AG04449 (cell line): ENCODE data around the gene GINS2.

Experiments used
- CTCF ChIA-PET: fragments of 350-600 bp; formaldehyde crosslinking; extraction: SDS; loops from one replicate; lab custom pipeline; 2021; ENCODE audit warnings: antibody characterized with exemption; lab: Yijun Ruan, JAX
- POLR2A ChIA-PET: fragments of 400-600, 350-600 bp; formaldehyde crosslinking; extraction: SDS; loops from one replicate; lab custom pipeline; 2020; ENCODE audit warnings: antibody characterized with exemption, inconsistent platforms; lab: Yijun Ruan, JAX
- DNase-seq: peaks from one replicate; pipeline ENCODE4 v3.0.0-alpha.2; 2010; ENCODE audit warnings: low read depth, low spot score
- H3K4me3 ChIP-seq: 2 replicates; pipeline ENCODE4 v1.5.1; 2011; ENCODE audit warnings: low read depth, mild to moderate bottlenecking, control low read depth, low read length
- CTCF ChIP-seq: IDR thresholded peaks from one replicate; pipeline ENCODE4 v1.5.1; 2011; ENCODE audit warnings: mild to moderate bottlenecking, moderate library complexity, low read length, control low read depth, inconsistent platforms; ENCODE audit not compliant: insufficient read depth; ENCODE audit errors: missing control alignments

Gene GINS2

GRCh38 chr16:85724126-85724879 lies 35.5 kb upstream of the GINS2 start:
- H3K4me3 ChIP-seq, result no peak overlapping the region
- CTCF ChIA-PET, result interaction anchor here (0.8 to 2.8 kb wide), 4 partner anchors 7 to 471 kb away, joined by 3 to 32 read pairs (median 3); no protein-coding TSS in a partner anchor
- no peak for TF ChIP-seq CTCF
- no peak for DNase-seq
- POLR2A ChIA-PET, result no interaction called here

- DNase-seq, result no peak
- TF ChIP-seq CTCF, result no peak
- H3K4me3 ChIP-seq, result no peak overlapping the region
- CTCF ChIA-PET, result interaction anchor here (0.8 to 1.4 kb wide), 3 partner anchors 9 to 63 kb away, joined by 3 to 4 read pairs (median 3); no protein-coding TSS in a partner anchor
- POLR2A ChIA-PET, result interaction anchor here (0.6 kb wide), 1 partner anchor 14 kb away, joined by 4 read pairs; no protein-coding TSS in a partner anchor
Observed at GRCh38 chr16:85722128-85722893, 33.6 kb upstream of the GINS2 start.

GRCh38 chr16:85720302-85720637 lies 31.5 kb upstream of the GINS2 start:
- DNase-seq, result no peak
- no peak overlapping the region for H3K4me3 ChIP-seq
- ChIA-PET POLR2A (no interaction called here), CTCF (interaction anchor here (0.7 to 10.3 kb wide), 9 partner anchors 9 to 475 kb away, joined by 3 to 220 read pairs (median 5); partner anchors contain the start of gene GINS2)
- no peak for TF ChIP-seq CTCF

- no peak overlapping the region for H3K4me3 ChIP-seq
- TF ChIP-seq CTCF, result no peak
- ChIA-PET POLR2A (no interaction called here), CTCF (interaction anchor here (0.8 to 10.3 kb wide), 19 partner anchors 10 to 474 kb away, joined by 3 to 220 read pairs (median 5); partner anchors contain the start of gene GINS2)
- no peak for DNase-seq
Observed at GRCh38 chr16:85719605-85720301, 31.0 kb upstream of the GINS2 start.

GRCh38 chr16:85718682-85719081 lies 29.9 kb upstream of the GINS2 start:
- no peak for DNase-seq
- H3K4me3 ChIP-seq, result no peak overlapping the region
- CTCF ChIA-PET, result interaction anchor here (0.7 to 10.3 kb wide), 31 partner anchors 7 to 604 kb away, joined by 3 to 220 read pairs (median 5); partner anchors contain the start of gene GINS2
- POLR2A ChIA-PET, result no interaction called here
- TF ChIP-seq CTCF, result peak; percentile 46

- TF ChIP-seq CTCF, result no peak
- no peak for DNase-seq
- ChIA-PET POLR2A (no interaction called here), CTCF (interaction anchor here (0.7 to 10.3 kb wide), 40 partner anchors 8 to 603 kb away, joined by 3 to 220 read pairs (median 6); partner anchors contain the start of gene GINS2)
- no peak overlapping the region for H3K4me3 ChIP-seq
Observed at GRCh38 chr16:85718153-85718477, 29.4 kb upstream of the GINS2 start.
